Measurements from ENCODE around the gene INO80C. TPM values are rescaled to one million over a fixed set of nuclear protein-coding genes. Genes with fewer than 3 reads are reported as not detected.
A peak's percentile ranks its signal among the peaks of the same experiment; 100 is the strongest.

The INO80C gene
- total RNA-seq, 1 donor from 2014 or later = 11.3 TPM

- H3K4me3 ChIP-seq (ENCODE audit: low read depth, low read length) = no peak overlapping the region
- TF ChIP-seq, protein P1, sequence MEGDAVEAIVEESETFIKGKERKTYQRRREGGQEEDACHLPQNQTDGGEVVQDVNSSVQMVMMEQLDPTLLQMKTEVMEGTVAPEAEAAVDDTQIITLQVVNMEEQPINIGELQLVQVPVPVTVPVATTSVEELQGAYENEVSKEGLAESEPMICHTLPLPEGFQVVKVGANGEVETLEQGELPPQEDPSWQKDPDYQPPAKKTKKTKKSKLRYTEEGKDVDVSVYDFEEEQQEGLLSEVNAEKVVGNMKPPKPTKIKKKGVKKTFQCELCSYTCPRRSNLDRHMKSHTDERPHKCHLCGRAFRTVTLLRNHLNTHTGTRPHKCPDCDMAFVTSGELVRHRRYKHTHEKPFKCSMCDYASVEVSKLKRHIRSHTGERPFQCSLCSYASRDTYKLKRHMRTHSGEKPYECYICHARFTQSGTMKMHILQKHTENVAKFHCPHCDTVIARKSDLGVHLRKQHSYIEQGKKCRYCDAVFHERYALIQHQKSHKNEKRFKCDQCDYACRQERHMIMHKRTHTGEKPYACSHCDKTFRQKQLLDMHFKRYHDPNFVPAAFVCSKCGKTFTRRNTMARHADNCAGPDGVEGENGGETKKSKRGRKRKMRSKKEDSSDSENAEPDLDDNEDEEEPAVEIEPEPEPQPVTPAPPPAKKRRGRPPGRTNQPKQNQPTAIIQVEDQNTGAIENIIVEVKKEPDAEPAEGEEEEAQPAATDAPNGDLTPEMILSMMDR (IDR thresholded peaks at IDR 0.05; ENCODE audit: insufficient read depth, low read length, poor library complexity, severe bottlenecking) = no peak
- no peaks in the 10 kb centered on the region for H3K27me3 ChIP-seq (ENCODE audit: control insufficient read depth, insufficient read depth, low read length)
- DNase-seq (ENCODE audit: low read depth) = no peak
- H3K36me3 ChIP-seq (ENCODE audit: control insufficient read depth, insufficient read depth, low read length) = no peaks in the 10 kb centered on the region
These were observed 37.8 kb downstream of the INO80C start for GRCh38 chr18:35459997-35460396.

GRCh38 chr18:35458677-35459441, 38.9 kb downstream of the INO80C start:
- TF ChIP-seq, protein P1 (IDR thresholded peaks at IDR 0.05; ENCODE audit: insufficient read depth, low read length, poor library complexity, severe bottlenecking) = no peak
- Histone ChIP-seq H3K27me3 (ENCODE audit: control insufficient read depth, insufficient read depth, low read length) (no peaks in the 10 kb centered on the region), H3K4me3 (ENCODE audit: low read depth, low read length) (no peak overlapping the region), H3K36me3 (ENCODE audit: control insufficient read depth, insufficient read depth, low read length) (no peaks in the 10 kb centered on the region)
- DNase-seq (ENCODE audit: low read depth) = peak; percentile 72

GRCh38 chr18:35458271-35458670, 39.5 kb downstream of the INO80C start:
- TF ChIP-seq, protein P1 (IDR thresholded peaks at IDR 0.05; ENCODE audit: insufficient read depth, low read length, poor library complexity, severe bottlenecking) = no peak
- H3K36me3 ChIP-seq (ENCODE audit: control insufficient read depth, insufficient read depth, low read length) = no peaks in the 10 kb centered on the region
- DNase-seq (ENCODE audit: low read depth) = no peak
- H3K4me3 ChIP-seq (ENCODE audit: low read depth, low read length) = no peak overlapping the region
- H3K27me3 ChIP-seq (ENCODE audit: control insufficient read depth, insufficient read depth, low read length) = no peaks in the 10 kb centered on the region

DNA sequence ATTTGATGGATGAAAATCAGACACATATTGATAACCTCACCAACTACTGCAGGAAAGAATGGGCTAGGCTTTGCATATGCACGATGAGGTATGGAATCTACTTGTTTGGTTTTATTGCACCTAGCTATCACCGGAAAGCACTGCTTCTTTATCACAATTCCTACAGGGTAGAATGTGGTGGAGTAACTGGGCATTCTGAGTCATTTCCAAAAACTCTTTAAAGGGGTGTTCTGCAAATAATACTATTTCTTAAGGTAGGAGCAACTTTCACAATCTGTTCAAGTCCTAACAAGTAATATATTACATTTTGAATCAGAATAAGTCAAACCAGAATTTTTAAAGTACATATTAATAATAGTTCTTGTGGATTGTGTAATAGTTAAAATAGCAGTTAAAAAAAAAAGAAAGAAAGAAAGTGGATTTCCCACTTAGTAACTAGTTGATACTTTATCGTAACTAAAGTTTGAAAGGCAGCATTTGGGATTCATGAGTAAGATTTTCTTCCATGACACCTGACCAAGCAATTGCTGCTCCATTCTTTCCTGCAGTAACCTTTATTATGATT, 40.5 kb downstream of the INO80C start:
- no peak overlapping the region for H3K4me3 ChIP-seq (ENCODE audit: low read depth, low read length)
- no peaks in the 10 kb centered on the region for H3K36me3 ChIP-seq (ENCODE audit: control insufficient read depth, insufficient read depth, low read length)
- TF ChIP-seq, protein P1 (IDR thresholded peaks at IDR 0.05; ENCODE audit: insufficient read depth, low read length, poor library complexity, severe bottlenecking) = no peak
- no peak for DNase-seq (ENCODE audit: low read depth)
- H3K27me3 ChIP-seq (ENCODE audit: control insufficient read depth, insufficient read depth, low read length) = no peaks in the 10 kb centered on the region

DNA sequence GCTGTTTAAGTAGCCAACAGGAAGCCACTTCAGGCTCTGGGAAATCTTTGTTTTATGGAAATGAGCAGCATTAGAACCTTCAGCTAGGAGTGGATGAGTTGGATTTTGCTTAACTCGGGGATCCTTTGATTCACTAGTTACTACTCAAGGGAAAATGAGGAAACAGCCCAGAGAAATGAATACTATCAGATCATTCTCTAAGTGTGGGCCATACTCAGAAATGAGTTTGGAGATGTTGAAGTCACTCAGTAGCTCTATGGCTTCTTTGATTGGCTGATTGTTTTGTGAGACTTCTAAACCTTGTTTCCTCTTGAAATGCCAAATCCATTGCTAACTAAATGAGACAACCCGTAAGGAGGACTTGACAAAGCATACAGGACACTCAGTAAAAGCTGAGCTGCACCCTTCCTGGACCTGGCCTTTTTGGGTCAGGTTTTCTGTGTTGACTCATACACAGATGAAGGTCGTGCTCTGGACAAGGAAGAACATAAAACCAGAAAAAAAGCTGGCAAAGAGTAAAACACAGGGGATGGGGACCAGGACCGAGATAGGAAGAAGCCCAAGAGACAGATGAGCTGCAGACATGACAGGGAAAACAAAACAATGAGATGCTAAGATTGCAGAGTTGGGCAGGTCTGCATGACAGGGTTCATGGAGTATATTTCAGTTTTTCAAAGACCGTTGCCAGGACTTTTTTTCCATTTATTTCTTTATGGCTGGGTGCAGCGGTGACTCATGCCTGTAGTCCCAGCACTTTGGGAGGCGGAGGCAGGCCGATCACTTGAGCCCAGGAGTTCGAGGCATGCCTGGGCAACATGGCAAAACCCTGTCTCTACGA, 41.6 kb downstream of the INO80C start:
- no peak for DNase-seq (ENCODE audit: low read depth)
- H3K27me3 ChIP-seq (ENCODE audit: control insufficient read depth, insufficient read depth, low read length) = no peaks in the 10 kb centered on the region
- H3K36me3 ChIP-seq (ENCODE audit: control insufficient read depth, insufficient read depth, low read length) = no peaks in the 10 kb centered on the region
- H3K4me3 ChIP-seq (ENCODE audit: low read depth, low read length) = no peak overlapping the region
- TF ChIP-seq, protein P1 (IDR thresholded peaks at IDR 0.05; ENCODE audit: insufficient read depth, low read length, poor library complexity, severe bottlenecking) = no peak
